Common myeloid progenitor, CD34-positive (primary cell): ENCODE results near the gene ATP8A2.

Experiments used
- CTCF ChIA-PET: fragments of 350-600 bp; sonication (Branson Sonifier 250); formaldehyde crosslinking; loops from one replicate; lab custom pipeline; 2021; ENCODE audit warnings: antibody characterized with exemption; lab: Charles Lee
- POLR2A ChIA-PET: fragments of 350-600 bp; sonication (Branson Sonifier 250); formaldehyde crosslinking; loops from one replicate; lab custom pipeline; 2021; ENCODE audit warnings: antibody characterized with exemption; lab: Charles Lee
- DNase-seq, 3 donors: peaks; one replicate each; pipeline versions ENCODE4 v3.0.0 to v3.0.0-alpha.2; 2013
- H3K27ac ChIP-seq, 2 experiments: 1 replicate in 1 of 2; 2 replicates in 1 of 2; pipeline ENCODE4 v1.7.0; 2013; ENCODE audit warnings: inconsistent platforms in 2 of 2, low read length in 2 of 2, mild to moderate bottlenecking in 2 of 2, low read depth in 1 of 2, moderate library complexity in 1 of 2; ENCODE audit not compliant: severe bottlenecking in 2 of 2, insufficient read depth in 1 of 2, poor library complexity in 1 of 2
- H3K27me3 ChIP-seq, 5 experiments: replicated peaks in 2 of 5; 1 replicate in 3 of 5; 2 replicates in 2 of 5; pipeline versions ENCODE4 v1.6.1 to v1.7.0; 2013; ENCODE audit warnings: low read length in 4 of 5, mild to moderate bottlenecking in 2 of 5, moderate library complexity in 2 of 5, inconsistent platforms in 1 of 5; ENCODE audit not compliant: insufficient read depth in 5 of 5, control insufficient read depth in 4 of 5
- H3K36me3 ChIP-seq, 4 experiments: 1 replicate in 2 of 4; 2 replicates in 2 of 4; pipeline versions ENCODE4 v1.6.1 to v1.7.0; 2013; ENCODE audit warnings: low read length in 3 of 4, control low read depth in 1 of 4, mild to moderate bottlenecking in 1 of 4; ENCODE audit not compliant: control insufficient read depth in 4 of 4, insufficient read depth in 4 of 4
- H3K4me1 ChIP-seq, 4 experiments: 1 replicate in 3 of 4; 2 replicates in 1 of 4; pipeline versions ENCODE4 v1.6.1 to v1.7.1; 2013; ENCODE audit warnings: low read length in 3 of 4, mild to moderate bottlenecking in 3 of 4, control low read depth in 1 of 4, inconsistent platforms in 1 of 4, moderate library complexity in 1 of 4; ENCODE audit not compliant: control insufficient read depth in 4 of 4, insufficient read depth in 4 of 4; ENCODE audit errors: control extremely low read depth in 1 of 4
- H3K4me3 ChIP-seq, 7 experiments: 1 replicate in 4 of 7; 2 replicates in 3 of 7; pipeline versions ENCODE4 v1.5.1 to v1.7.0; 2013; ENCODE audit warnings: mild to moderate bottlenecking in 7 of 7, low read length in 6 of 7, moderate library complexity in 6 of 7, inconsistent platforms in 2 of 7, low read depth in 2 of 7, control low read depth in 1 of 7; ENCODE audit not compliant: insufficient read depth in 4 of 7, control insufficient read depth in 1 of 7; ENCODE audit errors: extremely low read depth in 1 of 7
- H3K9me3 ChIP-seq, 5 experiments: 1 replicate in 4 of 5; 2 replicates in 1 of 5; pipeline versions ENCODE4 v1.6.1 to v1.7.1; 2013; ENCODE audit warnings: low read length in 4 of 5, mild to moderate bottlenecking in 2 of 5, inconsistent platforms in 1 of 5, low read depth in 1 of 5, moderate library complexity in 1 of 5; ENCODE audit not compliant: control insufficient read depth in 4 of 5, insufficient read depth in 2 of 5; ENCODE audit errors: control extremely low read depth in 1 of 5
- WGBS: methylation state at CpG from one replicate; pipeline ENCODE4 v1.1.5; 2013; ENCODE audit not compliant: insufficient coverage; 5-methylcytosine and 5-hydroxymethylcytosine counted together

Gene ATP8A2

DNA sequence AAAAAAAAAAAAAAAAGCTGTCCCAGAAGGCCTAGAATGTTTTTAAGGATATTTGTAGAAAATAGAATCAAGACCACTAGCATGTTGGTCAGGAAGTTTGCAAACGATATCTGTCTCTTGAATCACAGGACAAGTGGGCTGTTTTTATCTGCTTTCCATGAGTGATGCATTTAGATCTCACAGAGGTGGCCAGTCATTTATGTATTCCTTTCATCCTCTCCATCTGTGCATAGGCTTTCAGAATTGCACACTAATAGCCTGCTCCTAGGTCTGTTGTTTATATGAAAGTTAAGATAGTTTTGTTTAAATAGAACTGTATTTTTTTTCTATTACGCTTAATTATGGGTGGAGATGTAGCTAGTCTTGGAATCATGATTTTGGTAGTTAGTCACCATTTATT lies 390.5 kb downstream of the ATP8A2 start:
- no peaks in the 10 kb centered on the region for H3K27me3 ChIP-seq
- H3K4me1 ChIP-seq = peaks cover 0 to 4% (median under 1%) of the 10 kb centered on the region in 4 experiments
- POLR2A ChIA-PET = no interaction called here
- H3K4me3 ChIP-seq = no peak overlapping the region
- WGBS = 100% methylated on average over 1 of the region's 2 CpGs
- no peak overlapping the region for H3K27ac ChIP-seq
- no peak for DNase-seq
- CTCF ChIA-PET = no interaction called here
- H3K36me3 ChIP-seq = no peaks in the 10 kb centered on the region
- peaks cover 0 to 3% (median 0%) of the 10 kb centered on the region in 5 experiments for H3K9me3 ChIP-seq

DNA sequence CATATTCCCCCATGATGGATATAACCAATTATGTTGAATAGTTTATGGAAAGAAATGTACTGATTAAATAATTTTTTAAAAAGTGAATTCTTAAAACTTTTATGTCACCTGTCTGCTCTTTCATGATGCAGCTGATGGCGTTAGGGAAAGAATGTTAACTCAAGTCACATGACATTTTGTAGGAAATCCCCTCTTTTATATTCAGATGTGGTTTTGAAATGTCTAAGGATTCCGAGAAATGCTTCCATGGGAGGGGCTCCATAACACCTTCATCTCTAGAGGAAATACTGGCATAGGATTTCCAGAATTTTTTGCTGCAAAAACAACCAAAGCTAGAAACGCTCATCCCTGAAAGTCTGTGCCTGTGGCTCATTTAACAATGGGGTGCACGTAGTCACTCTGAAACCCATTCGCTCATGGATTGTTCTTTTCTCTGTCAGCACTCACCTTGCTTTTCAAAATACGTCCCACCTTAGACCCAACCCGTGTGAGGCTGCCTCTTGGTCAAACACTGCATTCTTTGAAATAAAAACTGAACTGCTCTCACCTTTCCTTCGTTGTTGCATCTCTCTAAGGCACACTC lies 391.1 kb downstream of the ATP8A2 start:
- peaks cover 0 to 3% (median 0%) of the 10 kb centered on the region in 5 experiments for H3K9me3 ChIP-seq
- ChIA-PET POLR2A (no interaction called here), CTCF (no interaction called here)
- no peak for DNase-seq
- peaks cover 0 to 4% (median under 1%) of the 10 kb centered on the region in 4 experiments for H3K4me1 ChIP-seq
- H3K27me3 ChIP-seq = no peaks in the 10 kb centered on the region
- no peak overlapping the region for H3K27ac ChIP-seq
- 83% methylated on average over 6 of the region's 8 CpGs for WGBS
- no peak overlapping the region for H3K4me3 ChIP-seq
- H3K36me3 ChIP-seq = no peaks in the 10 kb centered on the region

DNA sequence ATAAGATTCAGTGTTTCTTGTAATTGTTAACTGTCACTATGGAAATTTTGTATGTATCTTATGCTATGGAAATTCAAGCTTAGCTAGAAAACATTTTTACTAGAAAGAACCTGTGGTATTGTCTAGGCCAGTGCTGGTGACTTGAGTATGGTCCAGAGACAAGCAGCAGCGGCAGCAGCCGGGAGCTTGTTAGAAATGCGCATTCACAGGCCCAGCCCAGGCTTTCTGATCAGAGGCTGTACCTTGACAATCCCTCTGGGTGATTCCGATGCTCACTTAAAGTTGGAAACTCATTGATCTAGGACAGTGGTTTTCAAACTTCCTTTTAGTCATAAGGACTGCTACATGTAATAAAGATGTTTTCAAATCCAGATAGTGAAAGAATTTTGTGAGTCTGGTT lies 392.6 kb downstream of the ATP8A2 start:
- Histone ChIP-seq H3K9me3 (peaks cover 0 to 3% (median 0%) of the 10 kb centered on the region in 5 experiments), H3K36me3 (no peaks in the 10 kb centered on the region), H3K27me3 (no peaks in the 10 kb centered on the region), H3K4me3 (no peak overlapping the region), H3K27ac (no peak overlapping the region), H3K4me1 (peaks cover 0 to 4% (median under 1%) of the 10 kb centered on the region in 4 experiments)
- ChIA-PET POLR2A (no interaction called here), CTCF (no interaction called here)
- WGBS = 94% methylated on average over 4 of the region's 4 CpGs
- DNase-seq = no peak

DNA sequence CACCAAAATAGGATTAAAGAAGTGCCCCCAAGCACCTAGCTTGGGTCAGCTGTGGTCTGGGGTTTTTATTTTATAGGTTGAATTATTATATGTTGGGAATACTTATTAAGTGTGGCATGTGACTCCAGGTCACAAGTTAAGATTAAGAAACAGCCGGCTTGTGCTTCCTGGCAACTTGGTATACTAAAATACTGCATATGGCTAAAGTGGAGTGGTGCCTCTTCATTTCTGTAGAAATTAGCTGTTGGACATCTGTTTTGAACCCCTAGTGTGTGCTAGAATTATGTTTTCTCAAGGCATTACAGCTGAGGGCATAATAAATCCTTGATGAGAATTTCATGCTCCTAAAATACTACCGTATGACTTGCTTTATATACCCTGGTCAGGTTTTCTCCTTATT lies 393.5 kb downstream of the ATP8A2 start:
- Histone ChIP-seq H3K27me3 (no peaks in the 10 kb centered on the region), H3K27ac (no peak overlapping the region), H3K4me1 (peaks cover 0 to 4% (median under 1%) of the 10 kb centered on the region in 4 experiments), H3K36me3 (no peaks in the 10 kb centered on the region), H3K9me3 (peaks cover 0 to 3% (median 0%) of the 10 kb centered on the region in 5 experiments), H3K4me3 (no peak overlapping the region)
- CTCF ChIA-PET = no interaction called here
- WGBS = 92% methylated on average over 2 of the region's 2 CpGs
- POLR2A ChIA-PET = no interaction called here
- no peak for DNase-seq

DNA sequence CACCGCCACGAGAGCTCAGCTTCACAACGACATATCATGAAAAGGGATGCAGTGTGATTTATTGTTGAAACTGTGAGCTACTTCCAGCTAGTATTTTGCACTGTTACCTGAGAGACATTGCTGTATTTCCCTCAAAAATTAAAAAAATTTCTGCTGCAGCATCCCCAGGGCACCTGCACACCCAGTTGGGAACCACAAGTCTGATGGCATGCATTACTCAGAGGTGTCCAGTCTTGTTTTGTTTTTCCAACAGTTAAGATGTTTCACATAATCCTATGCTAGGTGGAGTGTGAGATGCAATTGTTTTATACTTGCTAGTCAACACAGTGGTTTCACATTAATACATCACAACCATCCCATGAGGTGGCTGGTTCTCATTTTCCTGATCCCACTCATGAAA lies 394.8 kb downstream of the ATP8A2 start:
- Histone ChIP-seq H3K27me3 (no peaks in the 10 kb centered on the region), H3K4me1 (peaks cover 0 to 4% (median under 1%) of the 10 kb centered on the region in 4 experiments), H3K27ac (no peak overlapping the region), H3K9me3 (peaks cover 0 to 3% (median 0%) of the 10 kb centered on the region in 5 experiments), H3K4me3 (no peak overlapping the region), H3K36me3 (no peaks in the 10 kb centered on the region)
- POLR2A ChIA-PET = no interaction called here
- no CpG with 5 or more reads among the region's 3 CpGs for WGBS
- DNase-seq = no peak
- CTCF ChIA-PET = no interaction called here

DNA sequence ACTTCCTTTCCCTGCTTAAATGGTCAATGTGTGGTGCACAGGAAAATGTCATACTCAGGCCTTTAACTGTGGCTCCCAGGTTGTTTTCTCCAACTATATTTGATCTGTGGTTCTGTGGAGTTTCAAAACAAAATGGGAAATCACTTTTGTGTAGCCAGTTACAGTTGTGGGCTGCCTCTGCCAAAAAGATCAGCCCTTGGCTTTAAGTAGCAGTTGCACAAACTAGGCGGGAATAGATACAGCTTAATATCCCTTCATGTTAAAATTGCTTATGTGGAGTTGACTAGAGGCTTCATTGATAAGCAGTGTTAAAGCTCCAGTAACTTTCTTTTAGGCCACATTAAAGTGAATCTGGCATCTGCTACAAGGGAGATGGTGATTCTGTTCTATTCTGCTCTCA lies 395.2 kb downstream of the ATP8A2 start:
- ChIA-PET POLR2A (no interaction called here), CTCF (no interaction called here)
- DNase-seq = no peak
- Histone ChIP-seq H3K9me3 (peaks cover 0 to 3% (median 0%) of the 10 kb centered on the region in 5 experiments), H3K36me3 (no peaks in the 10 kb centered on the region), H3K27ac (no peak overlapping the region), H3K4me1 (peaks cover 0 to 4% (median under 1%) of the 10 kb centered on the region in 4 experiments), H3K4me3 (no peak overlapping the region), H3K27me3 (no peaks in the 10 kb centered on the region)
- WGBS = no CpG with 5 or more reads among the region's 1 CpG

DNA sequence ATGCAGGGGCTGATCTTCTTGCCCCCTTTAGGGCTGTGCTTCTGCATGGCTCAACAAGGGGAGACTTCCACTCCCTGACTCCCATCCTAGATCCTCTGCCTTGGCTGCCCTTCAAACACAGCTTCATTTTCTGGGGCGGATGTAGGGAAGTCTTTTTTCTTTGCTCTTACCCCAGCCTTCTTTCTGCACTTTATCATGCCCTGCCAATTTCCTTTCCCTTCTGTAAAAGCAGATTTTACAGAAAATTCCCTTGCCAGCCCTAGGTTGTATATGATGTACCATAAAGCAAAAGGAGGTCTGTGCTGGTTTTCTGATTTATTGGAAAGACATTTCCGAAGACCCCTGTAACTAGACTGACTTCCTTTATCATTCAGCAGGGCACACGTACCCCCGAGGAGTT lies 396.6 kb downstream of the ATP8A2 start:
- Histone ChIP-seq H3K36me3 (no peaks in the 10 kb centered on the region), H3K27me3 (no peaks in the 10 kb centered on the region), H3K4me3 (no peak overlapping the region), H3K4me1 (no peaks in the 10 kb centered on the region), H3K27ac (no peak overlapping the region), H3K9me3 (peaks cover 0 to 3% (median 0%) of the 10 kb centered on the region in 5 experiments)
- CTCF ChIA-PET = no interaction called here
- POLR2A ChIA-PET = no interaction called here
- DNase-seq = no peak
- WGBS = no CpG with 5 or more reads among the region's 4 CpGs
